SK-N-SH treated with all-trans-retinoic acid at 6 μM for 48 hours (cell line): Measurements from ENCODE around the gene NPPA.

Experiments
- ATAC-seq: fragments of 200-7000 bp; cut with Tn5 transposase; 3 replicates; pipeline ENCODE4 v1.9.1; 2020; ENCODE audit warnings: mild to moderate bottlenecking, moderate library complexity
- ARNTL ChIP-seq: fragments of 450-650 bp; formaldehyde crosslinking; IDR thresholded peaks from 2 replicates; pipeline ENCODE4 v1.5.0; 2020; ENCODE audit warnings: low read depth, mild to moderate bottlenecking, moderate library complexity, borderline replicate concordance
- BACH2 ChIP-seq: fragments of 250-450 bp; sonication (Bioruptor Pico); IDR thresholded peaks from 2 replicates; pipeline ENCODE4 v1.9.0; 2021; ENCODE audit warnings: mild to moderate bottlenecking, borderline replicate concordance
- CSDC2 ChIP-seq: fragments of 250-450 bp; sonication (Bioruptor Pico); IDR thresholded peaks from 2 replicates; pipeline ENCODE4 v1.5.0; 2020; ENCODE audit warnings: mild to moderate bottlenecking, moderate library complexity
- ESRRG ChIP-seq: fragments of 250-450 bp; sonication (Bioruptor Pico); IDR thresholded peaks from 2 replicates; pipeline ENCODE4 v1.6.1; 2021; ENCODE audit warnings: mild to moderate bottlenecking
- GLIS3 ChIP-seq: fragments of 250-450 bp; sonication (Bioruptor Pico); IDR thresholded peaks from 2 replicates; pipeline ENCODE4 v1.5.0; 2020; ENCODE audit warnings: mild to moderate bottlenecking, moderate library complexity
- ISL1 ChIP-seq: fragments of 250-450 bp; sonication (Bioruptor Pico); IDR thresholded peaks from 2 replicates; pipeline ENCODE4 v2.1.2; 2022; ENCODE audit warnings: mild to moderate bottlenecking, moderate library complexity
- OSR1 ChIP-seq: fragments of 250-450 bp; sonication (Bioruptor Pico); IDR thresholded peaks from 2 replicates; pipeline ENCODE4 v1.8.0; 2022; ENCODE audit warnings: moderate library complexity, mild to moderate bottlenecking, inconsistent platforms
- POU6F1 ChIP-seq: fragments of 250-450 bp; sonication (Bioruptor Pico); IDR thresholded peaks from 2 replicates; pipeline ENCODE4 v1.8.0; 2021; ENCODE audit warnings: low read depth, mild to moderate bottlenecking, moderate library complexity, borderline replicate concordance
- PPARA ChIP-seq: fragments of 250-450 bp; sonication (Bioruptor Pico); IDR thresholded peaks from 2 replicates; pipeline ENCODE4 v1.5.0; 2020; ENCODE audit warnings: mild to moderate bottlenecking, borderline replicate concordance
- TCF4 ChIP-seq: fragments of 250-450 bp; sonication (Bioruptor Pico); IDR thresholded peaks from 2 replicates; pipeline ENCODE4 v1.8.0; 2021; ENCODE audit warnings: mild to moderate bottlenecking, moderate library complexity, borderline replicate concordance
- TOX ChIP-seq: fragments of 250-450 bp; sonication (Bioruptor Pico); IDR thresholded peaks from 2 replicates; pipeline ENCODE4 v1.8.0; 2021; ENCODE audit warnings: mild to moderate bottlenecking, moderate library complexity, borderline replicate concordance
- TSHZ2 ChIP-seq: fragments of 250-450 bp; sonication (Bioruptor Pico); IDR thresholded peaks from 2 replicates; pipeline ENCODE4 v1.5.0; 2020; ENCODE audit warnings: mild to moderate bottlenecking, moderate library complexity
- ZC3H10 ChIP-seq: fragments of 250-450 bp; sonication (Bioruptor Pico); IDR thresholded peaks from 2 replicates; pipeline ENCODE4 v1.5.1; 2021; ENCODE audit warnings: mild to moderate bottlenecking, moderate library complexity
- ZFP3 ChIP-seq: fragments of 250-450 bp; sonication (Bioruptor Pico); IDR thresholded peaks from 2 replicates; pipeline ENCODE4 v1.5.0; 2020; ENCODE audit warnings: mild to moderate bottlenecking, moderate library complexity
- ZFP30 ChIP-seq: fragments of 450-650 bp; formaldehyde crosslinking; IDR thresholded peaks from 2 replicates; pipeline ENCODE4 v1.5.0; 2022; ENCODE audit warnings: mild to moderate bottlenecking, moderate library complexity
- ZNF565 ChIP-seq: fragments of 450-650 bp; formaldehyde crosslinking; conservative IDR thresholded peaks from 2 replicates; pipeline ENCODE4 v1.5.0; 2020; ENCODE audit warnings: low read depth, mild to moderate bottlenecking, moderate library complexity
- ZNF8 ChIP-seq: fragments of 450-650 bp; formaldehyde crosslinking; IDR thresholded peaks from 2 replicates; pipeline ENCODE4 v1.5.0; 2020; ENCODE audit warnings: mild to moderate bottlenecking, moderate library complexity
- TF ChIP-seq, protein P1 (sequence below): fragments of 250-450 bp; sonication (Bioruptor Pico); IDR thresholded peaks from 2 replicates; pipeline ENCODE4 v1.8.0; 2020; ENCODE audit warnings: mild to moderate bottlenecking, moderate library complexity, borderline replicate concordance
- TF ChIP-seq, protein P2 (sequence below): fragments of 250-450 bp; sonication (Bioruptor Pico); IDR thresholded peaks from 2 replicates; pipeline ENCODE4 v1.5.1; 2020; ENCODE audit warnings: low read depth, mild to moderate bottlenecking, moderate library complexity
- TF ChIP-seq, protein P3 (sequence below): fragments of 250-450 bp; sonication (Bioruptor Pico); IDR thresholded peaks from 2 replicates; pipeline ENCODE4 v1.5.1; 2021; ENCODE audit warnings: mild to moderate bottlenecking, moderate library complexity

Gene NPPA

GRCh38 chr1:11885916-11886315, 38.3 kb upstream of the NPPA start:
- no peak for ATAC-seq
- TF ChIP-seq PPARA (no peak), ZFP30 (CRISPR knock-in tag) (no peak), TOX (no peak), GLIS3 (CRISPR knock-in tag) (no peak), ZNF8 (no peak), TCF4 (CRISPR knock-in tag) (no peak), ISL1 (CRISPR knock-in tag) (no peak), ZNF565 (CRISPR knock-in tag) (no peak), ZC3H10 (no peak), TSHZ2 (CRISPR knock-in tag) (no peak), CSDC2 (CRISPR knock-in tag) (no peak), OSR1 (CRISPR knock-in tag) (no peak)
- TF ChIP-seq, protein P1, sequence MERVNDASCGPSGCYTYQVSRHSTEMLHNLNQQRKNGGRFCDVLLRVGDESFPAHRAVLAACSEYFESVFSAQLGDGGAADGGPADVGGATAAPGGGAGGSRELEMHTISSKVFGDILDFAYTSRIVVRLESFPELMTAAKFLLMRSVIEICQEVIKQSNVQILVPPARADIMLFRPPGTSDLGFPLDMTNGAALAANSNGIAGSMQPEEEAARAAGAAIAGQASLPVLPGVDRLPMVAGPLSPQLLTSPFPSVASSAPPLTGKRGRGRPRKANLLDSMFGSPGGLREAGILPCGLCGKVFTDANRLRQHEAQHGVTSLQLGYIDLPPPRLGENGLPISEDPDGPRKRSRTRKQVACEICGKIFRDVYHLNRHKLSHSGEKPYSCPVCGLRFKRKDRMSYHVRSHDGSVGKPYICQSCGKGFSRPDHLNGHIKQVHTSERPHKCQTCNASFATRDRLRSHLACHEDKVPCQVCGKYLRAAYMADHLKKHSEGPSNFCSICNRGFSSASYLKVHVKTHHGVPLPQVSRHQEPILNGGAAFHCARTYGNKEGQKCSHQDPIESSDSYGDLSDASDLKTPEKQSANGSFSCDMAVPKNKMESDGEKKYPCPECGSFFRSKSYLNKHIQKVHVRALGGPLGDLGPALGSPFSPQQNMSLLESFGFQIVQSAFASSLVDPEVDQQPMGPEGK, result no peak
- TF ChIP-seq, protein P2, sequence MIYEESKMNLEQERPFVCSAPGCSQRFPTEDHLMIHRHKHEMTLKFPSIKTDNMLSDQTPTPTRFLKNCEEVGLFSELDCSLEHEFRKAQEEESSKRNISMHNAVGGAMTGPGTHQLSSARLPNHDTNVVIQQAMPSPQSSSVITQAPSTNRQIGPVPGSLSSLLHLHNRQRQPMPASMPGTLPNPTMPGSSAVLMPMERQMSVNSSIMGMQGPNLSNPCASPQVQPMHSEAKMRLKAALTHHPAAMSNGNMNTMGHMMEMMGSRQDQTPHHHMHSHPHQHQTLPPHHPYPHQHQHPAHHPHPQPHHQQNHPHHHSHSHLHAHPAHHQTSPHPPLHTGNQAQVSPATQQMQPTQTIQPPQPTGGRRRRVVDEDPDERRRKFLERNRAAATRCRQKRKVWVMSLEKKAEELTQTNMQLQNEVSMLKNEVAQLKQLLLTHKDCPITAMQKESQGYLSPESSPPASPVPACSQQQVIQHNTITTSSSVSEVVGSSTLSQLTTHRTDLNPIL (CRISPR knock-in tag), result no peak
- TF ChIP-seq, all 23 proteins: peak for 0

DNA sequence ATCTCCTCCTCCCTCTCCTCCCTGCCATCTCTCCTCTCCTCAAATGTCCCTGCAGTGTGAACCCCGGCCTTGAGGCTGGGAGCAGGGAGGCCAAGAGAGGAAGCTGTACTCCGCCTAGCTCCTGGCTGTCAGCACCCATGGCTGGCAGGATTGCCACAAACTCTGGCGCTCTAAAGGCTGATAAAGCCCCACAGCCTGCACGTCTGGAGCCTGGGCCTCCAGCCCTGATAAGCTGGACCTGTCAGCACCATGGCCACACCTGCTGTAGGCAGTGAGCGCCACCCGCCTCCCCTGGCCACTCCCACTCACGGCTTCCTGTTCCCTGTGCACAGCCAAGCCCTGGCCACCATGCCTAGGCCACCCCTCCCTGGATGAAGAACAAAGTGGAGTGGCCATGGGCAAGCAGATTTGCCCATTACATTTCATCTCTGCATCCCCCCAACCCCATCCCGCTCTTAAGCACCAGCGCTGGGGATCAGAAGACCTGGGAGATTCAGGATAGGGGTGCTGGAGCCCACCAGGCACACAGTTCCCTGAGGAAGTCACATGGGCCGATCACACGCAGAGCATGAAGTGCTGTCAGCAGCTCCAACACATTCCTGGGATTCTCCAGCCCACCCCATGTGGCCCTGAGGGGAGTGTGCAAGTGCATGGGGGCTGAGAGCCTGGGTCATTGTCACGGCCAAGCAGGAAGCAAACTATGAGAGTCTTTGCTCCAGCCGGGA, 35.4 kb upstream of the NPPA start:
- no peak for ATAC-seq
- TF ChIP-seq ESRRG (CRISPR knock-in tag) (no peak), TCF4 (CRISPR knock-in tag) (no peak), TSHZ2 (CRISPR knock-in tag) (no peak), PPARA (no peak), BACH2 (CRISPR knock-in tag) (no peak), OSR1 (CRISPR knock-in tag) (no peak), POU6F1 (no peak), ARNTL (no peak), GLIS3 (CRISPR knock-in tag) (no peak), TOX (no peak), ZFP30 (CRISPR knock-in tag) (no peak), ZFP3 (no peak), ZNF8 (no peak), ZC3H10 (no peak)
- TF ChIP-seq, protein P1, result no peak
- TF ChIP-seq, protein P2 (CRISPR knock-in tag), result no peak
- TF ChIP-seq, protein P3, sequence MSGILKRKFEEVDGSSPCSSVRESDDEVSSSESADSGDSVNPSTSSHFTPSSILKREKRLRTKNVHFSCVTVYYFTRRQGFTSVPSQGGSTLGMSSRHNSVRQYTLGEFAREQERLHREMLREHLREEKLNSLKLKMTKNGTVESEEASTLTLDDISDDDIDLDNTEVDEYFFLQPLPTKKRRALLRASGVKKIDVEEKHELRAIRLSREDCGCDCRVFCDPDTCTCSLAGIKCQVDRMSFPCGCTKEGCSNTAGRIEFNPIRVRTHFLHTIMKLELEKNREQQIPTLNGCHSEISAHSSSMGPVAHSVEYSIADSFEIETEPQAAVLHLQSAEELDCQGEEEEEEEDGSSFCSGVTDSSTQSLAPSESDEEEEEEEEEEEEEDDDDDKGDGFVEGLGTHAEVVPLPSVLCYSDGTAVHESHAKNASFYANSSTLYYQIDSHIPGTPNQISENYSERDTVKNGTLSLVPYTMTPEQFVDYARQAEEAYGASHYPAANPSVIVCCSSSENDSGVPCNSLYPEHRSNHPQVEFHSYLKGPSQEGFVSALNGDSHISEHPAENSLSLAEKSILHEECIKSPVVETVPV (CRISPR knock-in tag), result no peak
- TF ChIP-seq, all 23 proteins: peak for 0
